ENCODE results near the gene NTM. TPM values are rescaled to one million over a fixed set of nuclear protein-coding genes. Genes with fewer than 3 reads are reported as not detected.
A peak's percentile ranks its signal among the peaks of the same experiment; 100 is the strongest.

Gene NTM
- total and polyA plus RNA-seq, 2 of the 8 experiments (the other 6 are each of a cell fraction or from before 2014, with no cell fraction given) = 13.4 to 20.0 TPM

- no peak overlapping the region for H3K9ac ChIP-seq (replicated peaks in 1 of 4; ENCODE audit: extremely low read depth in 1 of 4, low read depth in 3 of 4, low read length in 3 of 4)
- no peak overlapping the region for H3K56ac ChIP-seq (replicated peaks; ENCODE audit: insufficient read length, low read depth, low read length)
- no peaks in the 10 kb centered on the region for H4K20me1 ChIP-seq (replicated peaks in 1 of 2; ENCODE audit: control insufficient read depth in 1 of 2, insufficient read depth in 2 of 2, low read length in 2 of 2)
- ChIA-PET POLR2A (ENCODE audit: partially characterized antibody) (interaction anchor here (1.3 kb wide), 1 partner anchor 118 kb away, joined by 4 read pairs; no protein-coding TSS in a partner anchor), CTCF (ENCODE audit: partially characterized antibody) (interaction anchor here (0.6 to 1.2 kb wide), 2 partner anchors 307 to 1280 kb away, joined by 3 read pairs; no protein-coding TSS in a partner anchor)
- no peak overlapping the region for H4K5ac ChIP-seq (ENCODE audit: insufficient read length, low read depth, low read length)
- H2BK120ac ChIP-seq (replicated peaks; ENCODE audit: low read depth, low read length) = peak overlapping the region; percentile 56
- H3K23me2 ChIP-seq (ENCODE audit: low read depth, low read length) = no peaks in the 10 kb centered on the region
- no peak overlapping the region for H2BK12ac ChIP-seq (ENCODE audit: low read depth, low read length)
- H3K14ac ChIP-seq (ENCODE audit: insufficient read length) = no peak overlapping the region
- H2AFZ ChIP-seq (ENCODE audit: low read length) = no peak overlapping the region
- WGBS, 2 experiments (ENCODE audit: extremely low coverage in 1 of 2, insufficient coverage in 1 of 2, insufficient read length in 1 of 2, insufficient replicate concordance in 2 of 2, low coverage in 1 of 2, low lambda C conversion rate in 2 of 2, missing lambda C conversion rate in 1 of 2) = 76% methylated on average over 7 of the region's 7 CpGs; no CpG with 5 or more reads in 1 of the 2 experiments
- DNase-seq (ENCODE audit: low read depth in 1 of 2, low spot score in 2 of 2) (no peak), FAIRE-seq (no peak)
- H3K4me3 ChIP-seq (ENCODE audit: extremely low read depth in 1 of 4, insufficient read depth in 2 of 4, low read depth in 3 of 4, low read length in 4 of 4) = no peak overlapping the region
- no peaks in the 10 kb centered on the region for H3K79me1 ChIP-seq (ENCODE audit: low read depth, low read length)
- no peak overlapping the region for H3K4ac ChIP-seq (replicated peaks; ENCODE audit: insufficient read length, low read depth, low read length)
- no peaks in the 10 kb centered on the region for H3K9me3 ChIP-seq (ENCODE audit: insufficient read depth in 2 of 2, low read depth in 1 of 2, low read length in 1 of 2)
- no peaks in the 10 kb centered on the region; a peak in 1 of 7 replicates for H3K27me3 ChIP-seq (replicated peaks in 1 of 4; ENCODE audit: control insufficient read depth in 3 of 4, extremely low read depth in 1 of 4, insufficient read depth in 3 of 4, low read length in 3 of 4)
- H4K91ac ChIP-seq (replicated peaks; ENCODE audit: insufficient read length, low read length) = no peak overlapping the region
- H3K18ac ChIP-seq (ENCODE audit: extremely low read depth, low read length) = no peak overlapping the region
- no peak overlapping the region for H3K27ac ChIP-seq (ENCODE audit: low read depth, low read length)
- H2BK20ac ChIP-seq (ENCODE audit: low read length) = no peak overlapping the region
- peaks cover 11 to 24% (median 19%) of the 10 kb centered on the region in 4 experiments for H3K4me1 ChIP-seq (replicated peaks in 1 of 4; ENCODE audit: control insufficient read depth in 3 of 4, insufficient read depth in 4 of 4, low read length in 3 of 4)
- 0 out of 2 replicates have a peak overlapping the region, but pooled peaks have one; percentile 24 for H2BK15ac ChIP-seq (ENCODE audit: low read length)
- no peaks in the 10 kb centered on the region for H3K79me2 ChIP-seq (ENCODE audit: control insufficient read depth in 1 of 2, insufficient read depth in 2 of 2, low read length in 2 of 2)
- H2BK5ac ChIP-seq (ENCODE audit: low read depth, low read length) = no peak overlapping the region
- no peaks in the 10 kb centered on the region for H3K36me3 ChIP-seq (ENCODE audit: control insufficient read depth in 2 of 4, insufficient read depth in 4 of 4, low read length in 3 of 4)
- H4K8ac ChIP-seq (ENCODE audit: extremely low read depth, insufficient read depth, low read length) = no peak overlapping the region
- 0 out of 2 replicates have a peak overlapping the region, but pooled peaks have one; percentile 76 for H2AK5ac ChIP-seq (ENCODE audit: low read depth, low read length)
- no peak overlapping the region for H3K23ac ChIP-seq (ENCODE audit: insufficient read length)
- H3K4me2 ChIP-seq (ENCODE audit: insufficient read depth in 1 of 2, low read depth in 2 of 2, low read length in 2 of 2) = peak overlapping the region in 1 of 2 experiments; percentile 53; a peak in 2 of 4 replicates
- TF ChIP-seq SRF (IDR thresholded peaks at IDR 0.05; ENCODE audit: low read depth, low read length) = no peak
- no peak for TF ChIP-seq BCL11A (IDR thresholded peaks at IDR 0.05; ENCODE audit: low read depth in 2 of 2, low read length in 2 of 2)
- no peak for TF ChIP-seq TBP (IDR thresholded peaks at IDR 0.05; ENCODE audit: low read depth, low read length)
- TF ChIP-seq CBX5 (IDR thresholded peaks at IDR 0.05; ENCODE audit: low read depth, low read length) = no peak
- no peak for TF ChIP-seq BRCA1 (IDR thresholded peaks at IDR 0.05; ENCODE audit: low read depth, low read length)
- no peak for TF ChIP-seq RAD21 (IDR thresholded peaks at IDR 0.05 in 1 of 2, conservative IDR thresholded peaks at IDR 0.05 in 1 of 2; ENCODE audit: low read depth in 2 of 2, low read length in 2 of 2)
- TF ChIP-seq, protein P1, sequence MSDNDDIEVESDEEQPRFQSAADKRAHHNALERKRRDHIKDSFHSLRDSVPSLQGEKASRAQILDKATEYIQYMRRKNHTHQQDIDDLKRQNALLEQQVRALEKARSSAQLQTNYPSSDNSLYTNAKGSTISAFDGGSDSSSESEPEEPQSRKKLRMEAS (IDR thresholded peaks at IDR 0.05) = no peak
- no peak for TF ChIP-seq MAFK (IDR thresholded peaks at IDR 0.05; ENCODE audit: low read depth, low read length)
- no peak for TF ChIP-seq SUZ12 (IDR thresholded peaks at IDR 0.05; ENCODE audit: low read length)
- TF ChIP-seq GTF2F1 (IDR thresholded peaks at IDR 0.05; ENCODE audit: borderline replicate concordance, low read depth, low read length) = no peak
- TF ChIP-seq CREB1 (IDR thresholded peaks at IDR 0.05) = no peak
- TF ChIP-seq E2F6 (IDR thresholded peaks at IDR 0.05) = no peak
Observed at GRCh38 chr11:131371791-131372104, 1.3 kb downstream of the NTM start.
